Measurements from ENCODE around the gene NDST1. TPM values are rescaled to one million over a fixed set of nuclear protein-coding genes. Genes with fewer than 3 reads are reported as not detected.

NDST1 gene
- polyA plus RNA-seq, 1 donor, result 46.9 TPM

- DNase-seq (ENCODE audit: low read depth), result no peak
Observed at GRCh38 chr5:150606476-150606875, 98.5 kb downstream of the NDST1 start.

- DNase-seq (ENCODE audit: low read depth), result no peak
Observed at GRCh38 chr5:150607105-150607504, 99.2 kb downstream of the NDST1 start.

Other genes starting within 250 kb of the NDST1 start
- 96.2 TPM for gene CAMK2A, start 218.4 kb upstream of the NDST1 start, polyA plus RNA-seq (ENCODE audit: insufficient read length)
- gene ARSI, start 205.2 kb upstream of the NDST1 start, polyA plus RNA-seq (ENCODE audit: insufficient read length), result 5.7 TPM
- gene TCOF1, start 150.4 kb upstream of the NDST1 start, polyA plus RNA-seq (ENCODE audit: insufficient read length), result 16.9 TPM
- gene CD74, start 95.2 kb upstream of the NDST1 start, polyA plus RNA-seq (ENCODE audit: insufficient read length), result 75.3 TPM
- 3,181 TPM for gene RPS14, start 58.4 kb upstream of the NDST1 start, polyA plus RNA-seq (ENCODE audit: insufficient read length)
- gene SYNPO, start 132.5 kb downstream of the NDST1 start, polyA plus RNA-seq (ENCODE audit: insufficient read length), result 32.3 TPM
- gene MYOZ3, start 153.1 kb downstream of the NDST1 start, polyA plus RNA-seq (ENCODE audit: insufficient read length), result 13.7 TPM
- gene RBM22, start 192.9 kb downstream of the NDST1 start, polyA plus RNA-seq (ENCODE audit: insufficient read length), result 42.0 TPM

Measured in forelimb muscle (tissue), 1 donor.